Pancreas (tissue), 10 donors: Measurements from ENCODE around the gene CREB1. TPM values are rescaled to one million over a fixed set of nuclear protein-coding genes. Genes with fewer than 3 reads are reported as not detected.

Experiments
- ATAC-seq, 4 donors: fragments of 200-7000 bp; cut with Tn5 transposase; one replicate each; pipeline versions ENCODE4 v1.8.0 to v1.9.1; 2020; ENCODE audit warnings: mild to moderate bottlenecking in 4 of 4, moderate library complexity in 4 of 4
- DNase-seq, 6 donors: peaks; one replicate each; pipeline ENCODE4 v3.0.0-alpha.2; 2020
- FAIRE-seq: peaks from 2 replicates; lab custom pipeline; 2012; peaks lifted over from hg19 to GRCh38; lab: Jason Lieb, UNC
- H3K27ac ChIP-seq, 4 donors: fragments of 200-600 bp; sonication (generic); 1 replicate in 3 of 4; 2 replicates in 1 of 4; pipeline versions ENCODE4 v1.5.0 to v1.8.0; 2020
- H3K27me3 ChIP-seq, 4 donors: fragments of 200-600 bp; one replicate each; pipeline ENCODE4 v1.8.0; 2021
- H3K36me3 ChIP-seq, 3 donors: fragments of 200-600 bp; sonication (generic) in 1 of 3; one replicate each; pipeline versions ENCODE4 v1.5.0 to v1.8.0; 2020 to 2021
- H3K4me1 ChIP-seq, 3 donors: fragments of 200-600 bp; one replicate each; pipeline ENCODE4 v1.8.0; 2021
- H3K4me3 ChIP-seq, 4 donors: fragments of 200-600 bp; sonication (generic) in 2 of 4; one replicate each; pipeline versions ENCODE4 v1.5.0 to v1.8.0; 2020 to 2021
- H3K9me3 ChIP-seq, 4 donors: fragments of 200-600 bp; one replicate each; pipeline ENCODE4 v1.8.0; 2021
- CTCF ChIP-seq, 4 donors: fragments of 200-600 bp; sonication (generic) in 3 of 4; IDR thresholded peaks; one replicate each; pipeline versions ENCODE4 v1.5.0 to v1.8.0; 2021; ENCODE audit warnings: antibody characterized with exemption in 4 of 4
- WGBS, 2 donors: extraction: QIAGEN DNeasy Blood & Tissue Kit; methylation state at CpG; one replicate each; pipeline ENCODE4 v1.1.7; 2013; 5-methylcytosine and 5-hydroxymethylcytosine counted together
- intact Hi-C, 3 donors: fragments of 100-400 bp; cut with DNase I; formaldehyde crosslinking; loops; one replicate each; pipeline versions ENCODE4 v1.11.1 to v1.14.2; 2022
- polyA plus RNA-seq, 2 donors: library from polyadenylated mRNA; stranded (reverse); fragments of 200-250 nt; gene quantifications; one replicate each; pipeline ENCODE4 v1.2.3, GENCODE V29; 2013
- total RNA-seq, 6 donors: library from RNA; stranded (reverse); fragmentation: NEBNext Ultra II Directional in 4 of 6; extraction: Animal tissue kit (Norgen Biotek cat#: 25700) in 4 of 6; gene quantifications; one replicate each; pipeline versions ENCODE4 v1.2.1 to v1.2.4, GENCODE V29; 2021 to 2023
- donor health status: healthy with polysubstance abuse.
- donor health status: DM: no; HTN: no; CAD: no; lungs with moderate emphysema.
- donor health status: DM: no; HTN: no; CAD: no.
- donor health status: control.
- donor health status: control.
- donor health status: Bipolar disorder and iron deficiency.
- donor health status: DM: yes; HTN: yes; CAD: no.
- donor health status: DM: no; HTN: no; CAD: no.
- donor health status: DM: no; HTN: no; CAD: no.
- donor health status: DM: yes; HTN: yes; CAD: no.

CREB1 gene
- total and polyA plus RNA-seq, 8 donors: 3.2 to 36.4 (median 19.1) TPM

- TF ChIP-seq CTCF (IDR thresholded peaks at IDR 0.05): no peak
- FAIRE-seq: no peak
- 62 to 82% methylated on average over 1 of the region's 1 CpG for WGBS, 2 donors
- Histone ChIP-seq H3K36me3 (no peaks in the 10 kb centered on the region), H3K9me3 (no peaks in the 10 kb centered on the region), H3K27me3 (no peaks in the 10 kb centered on the region), H3K4me3 (no peak overlapping the region), H3K4me1 (no peaks in the 10 kb centered on the region), H3K27ac (no peak overlapping the region)
- intact Hi-C loops: no loop called here
- DNase-seq: no peak
- ATAC-seq: no peak
Measured at GRCh38 chr2:207510148-207510547, 19.6 kb upstream of the CREB1 start.

- ATAC-seq (no peak), FAIRE-seq (no peak), DNase-seq (no peak)
- no peak for TF ChIP-seq CTCF (IDR thresholded peaks at IDR 0.05)
- Histone ChIP-seq H3K9me3 (no peaks in the 10 kb centered on the region), H3K27me3 (no peaks in the 10 kb centered on the region), H3K36me3 (no peaks in the 10 kb centered on the region), H3K4me1 (no peaks in the 10 kb centered on the region), H3K27ac (no peak overlapping the region), H3K4me3 (no peak overlapping the region)
- intact Hi-C loops: no loop called here
- WGBS, 2 donors: 56 to 57% methylated on average over 2 of the region's 2 CpGs
Measured at GRCh38 chr2:207511851-207512250, 17.9 kb upstream of the CREB1 start.

DNA sequence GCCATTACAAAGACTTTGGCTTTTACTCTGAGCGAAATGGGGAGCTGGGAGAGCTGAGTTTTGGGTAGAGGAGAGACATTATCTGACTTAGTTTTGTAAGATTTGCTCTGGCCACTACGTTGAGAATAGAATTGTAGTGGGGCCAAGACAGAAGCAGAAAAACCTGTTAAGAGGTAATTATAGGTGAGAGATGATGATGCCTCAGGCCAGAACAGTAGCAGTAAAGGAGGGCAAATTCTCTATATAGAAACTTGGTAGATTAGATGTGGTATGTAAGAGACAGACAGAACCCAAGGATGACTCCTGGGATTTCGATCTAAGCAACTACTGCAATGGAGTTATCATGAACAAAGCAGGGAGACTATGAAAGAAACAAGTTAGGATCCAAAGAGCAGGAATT is 17.4 kb upstream of the CREB1 start:
- H3K4me3 ChIP-seq: no peak overlapping the region
- intact Hi-C loops: no loop called here
- 63 to 70% methylated on average over 3 of the region's 3 CpGs for WGBS, 2 donors
- ATAC-seq: no peak
- FAIRE-seq: no peak
- H3K36me3 ChIP-seq: no peaks in the 10 kb centered on the region
- H3K27ac ChIP-seq: no peak overlapping the region
- H3K27me3 ChIP-seq: no peaks in the 10 kb centered on the region
- TF ChIP-seq CTCF (IDR thresholded peaks at IDR 0.05): no peak
- H3K9me3 ChIP-seq: no peaks in the 10 kb centered on the region
- no peak for DNase-seq
- H3K4me1 ChIP-seq: no peaks in the 10 kb centered on the region

GRCh38 chr2:207513551-207514257 is 16.1 kb upstream of the CREB1 start:
- 79% methylated on average over 7 of the region's 7 CpGs for WGBS, 2 donors
- DNase-seq (no peak), FAIRE-seq (no peak), ATAC-seq (peak in 3 of 4 donors; percentile 25 to 83 (median 54))
- H3K36me3 ChIP-seq: no peaks in the 10 kb centered on the region
- no peak overlapping the region for H3K27ac ChIP-seq
- no peaks in the 10 kb centered on the region for H3K27me3 ChIP-seq
- no peak overlapping the region for H3K4me3 ChIP-seq
- H3K9me3 ChIP-seq: no peaks in the 10 kb centered on the region
- intact Hi-C loops: no loop called here
- no peaks in the 10 kb centered on the region for H3K4me1 ChIP-seq
- no peak for TF ChIP-seq CTCF (IDR thresholded peaks at IDR 0.05)

GRCh38 chr2:207514451-207514850 is 15.3 kb upstream of the CREB1 start:
- Histone ChIP-seq H3K27me3 (no peaks in the 10 kb centered on the region), H3K4me1 (no peaks in the 10 kb centered on the region), H3K36me3 (no peaks in the 10 kb centered on the region), H3K9me3 (no peaks in the 10 kb centered on the region), H3K27ac (no peak overlapping the region), H3K4me3 (no peak overlapping the region)
- no peak for TF ChIP-seq CTCF (IDR thresholded peaks at IDR 0.05)
- intact Hi-C loops: no loop called here
- WGBS, 2 donors: 80 to 87% methylated on average over 2 of the region's 2 CpGs
- FAIRE-seq (no peak), DNase-seq (no peak), ATAC-seq (no peak)
